Amniotic stem cell (primary cell): ENCODE results near the gene NOC2L.
"Not testable (repeated sequence)": the region's sequence is repeated elsewhere in the genome, so short reads cannot be mapped to it uniquely, and the experiment has no call there.

ENCODE experiments used
- DNase-seq: peaks from one replicate; lab custom pipeline; 2025; lab: John Stamatoyannopoulos, UW

The NOC2L gene

DNA sequence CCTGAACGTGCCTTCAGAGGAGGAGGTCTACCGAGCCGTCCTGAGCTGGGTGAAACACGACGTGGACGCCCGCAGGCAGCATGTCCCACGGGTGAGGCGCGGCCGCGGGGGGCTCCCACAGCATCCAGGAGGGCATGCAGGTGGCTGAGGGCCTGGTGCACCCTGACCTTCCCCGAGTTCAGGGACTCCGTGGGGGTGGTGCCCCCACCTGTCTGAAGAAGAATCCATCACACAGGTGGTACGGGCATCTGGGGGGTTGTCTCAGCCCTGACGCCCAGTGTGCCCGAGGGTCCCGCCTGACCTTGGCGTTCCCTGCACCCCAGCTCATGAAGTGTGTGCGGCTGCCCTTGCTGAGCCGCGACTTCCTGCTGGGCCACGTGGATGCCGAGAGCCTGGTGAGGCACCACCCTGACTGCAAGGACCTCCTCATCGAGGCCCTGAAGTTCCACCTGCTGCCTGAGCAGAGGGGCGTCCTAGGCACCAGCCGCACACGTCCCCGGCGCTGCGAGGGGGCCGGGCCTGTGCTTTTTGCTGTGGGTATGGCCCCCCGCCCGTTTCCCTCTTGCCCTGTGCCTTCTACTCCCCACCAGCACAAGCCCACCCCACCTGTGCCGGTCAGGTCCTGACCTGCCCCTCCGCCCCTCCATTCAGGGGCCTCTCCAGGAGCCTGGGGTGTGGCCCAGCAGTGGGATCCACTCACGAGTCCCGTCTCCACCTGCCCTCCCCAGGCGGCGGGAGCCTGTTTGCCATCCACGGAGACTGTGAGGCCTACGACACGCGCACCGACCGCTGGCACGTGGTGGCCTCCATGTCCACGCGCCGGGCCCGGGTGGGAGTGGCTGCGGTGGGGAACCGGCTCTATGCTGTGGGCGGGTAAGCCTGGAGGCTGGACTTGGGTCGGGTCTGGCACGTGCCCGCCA lies 3.6 kb upstream of the NOC2L start:
- DNase-seq: no peak

DNA sequence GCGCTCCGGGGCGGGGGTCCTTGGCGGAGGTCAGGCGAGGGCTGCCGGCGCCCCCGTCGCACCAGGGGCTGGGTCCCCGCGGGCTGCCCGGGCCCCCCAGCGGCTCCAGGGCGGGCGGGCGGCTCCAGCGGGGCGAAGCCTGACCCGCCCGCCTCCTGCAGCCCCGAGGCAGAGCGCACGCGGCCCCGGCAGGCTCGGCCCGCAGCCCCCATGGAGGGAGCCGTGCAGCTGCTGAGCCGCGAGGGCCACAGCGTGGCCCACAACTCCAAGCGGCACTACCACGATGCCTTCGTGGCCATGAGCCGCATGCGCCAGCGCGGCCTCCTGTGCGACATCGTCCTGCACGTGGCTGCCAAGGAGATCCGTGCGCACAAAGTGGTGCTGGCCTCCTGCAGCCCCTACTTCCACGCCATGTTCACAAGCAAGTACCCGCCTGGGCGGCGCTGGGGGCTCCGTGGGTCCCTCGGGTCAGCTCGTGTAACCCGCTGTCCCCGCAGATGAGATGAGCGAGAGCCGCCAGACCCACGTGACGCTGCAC lies 2.1 kb upstream of the NOC2L start:
- no peak for DNase-seq

DNA sequence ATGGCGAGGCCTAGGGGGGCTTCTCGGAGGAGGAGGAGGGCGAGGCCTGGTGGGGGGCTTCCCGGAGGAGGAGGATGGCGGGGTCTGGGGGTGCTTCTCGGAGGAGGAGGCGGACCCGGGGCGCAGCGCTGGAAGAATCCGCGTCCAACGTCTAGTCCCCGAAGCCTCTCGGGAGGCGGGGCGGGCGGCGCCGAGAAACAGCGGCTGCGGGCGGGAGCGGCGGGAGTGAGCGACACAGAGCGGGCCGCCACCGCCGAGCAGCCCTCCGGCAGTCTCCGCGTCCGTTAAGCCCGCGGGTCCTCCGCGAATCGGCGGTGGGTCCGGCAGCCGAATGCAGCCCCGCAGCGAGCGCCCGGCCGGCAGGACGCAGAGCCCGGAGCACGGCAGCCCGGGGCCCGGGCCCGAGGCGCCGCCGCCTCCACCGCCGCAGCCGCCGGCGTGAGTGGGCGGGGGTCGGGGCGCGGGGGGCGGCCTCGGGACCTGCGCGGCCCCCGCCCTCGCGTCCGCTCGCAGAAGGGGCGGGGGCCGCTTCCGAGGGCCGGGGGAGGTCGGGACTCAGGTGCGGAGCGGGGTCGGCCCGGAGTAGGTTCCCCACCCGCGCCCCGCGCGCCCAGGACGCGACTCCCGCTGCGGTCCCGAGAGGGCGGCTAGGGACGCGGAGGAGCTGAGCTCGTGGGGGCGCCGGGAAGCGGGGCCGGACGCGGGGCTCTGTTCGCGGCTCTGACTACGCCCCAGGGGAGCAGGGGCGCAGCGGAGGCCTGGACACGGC lies 1.5 kb upstream of the NOC2L start, which contains the start of gene KLHL17:
Gene KLHL17 (plus strand): TSS at position 222 of the 769 bp plus-strand sequence. CDS start 110 bp downstream, at position 332.
- peak; percentile 38 for DNase-seq

DNA sequence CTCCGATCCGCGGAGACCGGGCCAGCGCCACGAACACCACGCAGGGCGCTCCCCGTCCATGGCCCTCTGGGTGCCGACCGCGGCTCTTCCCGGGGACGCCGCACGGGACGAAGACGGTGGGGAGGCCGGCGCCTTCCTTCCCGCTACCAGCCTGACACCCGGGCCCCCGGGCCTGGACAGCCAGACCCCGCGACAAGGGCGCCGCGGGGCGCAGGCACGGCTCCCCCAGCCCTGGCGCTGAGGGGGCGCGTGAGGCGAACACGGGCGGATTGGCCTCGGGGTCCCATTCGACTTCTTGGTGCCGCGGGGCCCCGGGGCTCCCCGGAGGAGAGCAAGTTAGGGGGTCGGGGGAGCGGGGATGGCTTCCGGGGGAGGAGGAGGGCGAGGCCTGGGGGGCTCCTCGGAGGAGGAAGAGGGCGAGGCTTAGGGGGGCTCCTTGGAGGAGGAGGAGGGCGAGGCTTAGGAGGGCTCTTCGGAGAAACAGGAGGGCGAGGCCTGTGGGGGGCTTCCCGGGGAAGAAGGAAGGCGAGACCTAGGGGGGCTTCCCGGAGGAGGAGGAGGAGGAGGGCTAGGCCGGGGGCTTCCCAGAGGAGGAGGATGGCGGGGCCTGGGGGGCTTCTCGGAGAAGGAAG lies 791 bp upstream of the NOC2L start:
- no peak for DNase-seq

DNA sequence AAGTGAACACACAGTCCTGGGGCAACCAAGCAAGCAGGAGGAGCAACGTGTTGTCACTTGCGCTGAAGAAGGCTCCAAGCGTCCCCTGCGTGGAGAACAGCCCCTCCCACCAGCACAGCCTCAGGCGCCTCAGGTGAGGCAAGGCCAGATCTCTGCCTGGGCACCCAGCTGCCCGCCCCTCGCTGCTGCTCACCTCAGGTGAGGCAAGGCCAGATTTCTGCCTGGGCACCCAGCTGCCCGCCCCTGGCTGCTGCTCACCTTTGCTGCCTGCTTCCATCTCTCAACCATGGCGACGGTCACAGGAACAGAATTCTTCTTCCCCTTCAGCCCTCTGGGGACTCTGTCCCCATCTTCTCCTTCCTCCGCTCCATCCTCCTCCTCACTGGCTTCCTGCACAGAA lies 2.4 kb downstream of the NOC2L start:
- DNase-seq: no peak

DNA sequence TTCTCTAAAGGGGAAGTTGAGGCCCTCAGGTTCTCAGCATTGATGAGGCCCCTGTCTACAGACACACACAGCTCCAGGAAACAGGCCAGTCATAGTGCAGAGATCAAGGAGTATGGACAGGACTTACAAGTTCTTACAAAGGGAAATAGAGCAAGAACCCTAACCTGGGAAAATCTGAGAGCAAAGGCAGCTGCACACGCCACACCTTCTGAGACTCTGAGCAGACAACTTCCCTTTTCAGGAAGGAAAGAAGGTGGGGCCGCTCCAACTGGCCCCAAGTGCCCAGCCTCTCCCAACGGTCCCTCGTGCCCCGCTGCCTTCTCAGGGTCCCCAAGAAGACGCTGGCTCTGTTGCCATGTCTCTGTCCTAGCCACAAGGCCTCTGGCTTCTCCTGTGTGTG lies 3.6 kb downstream of the NOC2L start:
- DNase-seq: no peak

DNA sequence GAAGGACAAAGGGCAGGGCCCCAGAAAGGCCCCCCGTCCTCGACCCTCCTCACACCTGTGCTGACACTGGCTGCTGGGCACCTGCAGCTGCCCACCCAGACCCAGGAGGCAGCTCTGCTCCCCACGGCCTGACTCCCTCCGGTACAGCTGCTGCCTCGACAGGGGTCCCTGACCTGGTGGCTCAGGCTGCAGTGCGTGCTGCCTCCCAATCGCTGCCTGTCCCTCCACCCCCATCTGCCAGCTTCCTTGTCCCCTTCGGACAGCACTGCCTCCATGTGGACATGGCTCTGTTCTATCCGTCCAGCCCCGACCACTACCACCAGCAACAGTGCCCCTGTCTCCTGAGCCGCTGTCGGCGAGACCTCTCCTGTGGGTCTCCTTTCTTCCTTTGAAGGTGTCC lies 4.1 kb downstream of the NOC2L start:
- DNase-seq: no peak

DNA sequence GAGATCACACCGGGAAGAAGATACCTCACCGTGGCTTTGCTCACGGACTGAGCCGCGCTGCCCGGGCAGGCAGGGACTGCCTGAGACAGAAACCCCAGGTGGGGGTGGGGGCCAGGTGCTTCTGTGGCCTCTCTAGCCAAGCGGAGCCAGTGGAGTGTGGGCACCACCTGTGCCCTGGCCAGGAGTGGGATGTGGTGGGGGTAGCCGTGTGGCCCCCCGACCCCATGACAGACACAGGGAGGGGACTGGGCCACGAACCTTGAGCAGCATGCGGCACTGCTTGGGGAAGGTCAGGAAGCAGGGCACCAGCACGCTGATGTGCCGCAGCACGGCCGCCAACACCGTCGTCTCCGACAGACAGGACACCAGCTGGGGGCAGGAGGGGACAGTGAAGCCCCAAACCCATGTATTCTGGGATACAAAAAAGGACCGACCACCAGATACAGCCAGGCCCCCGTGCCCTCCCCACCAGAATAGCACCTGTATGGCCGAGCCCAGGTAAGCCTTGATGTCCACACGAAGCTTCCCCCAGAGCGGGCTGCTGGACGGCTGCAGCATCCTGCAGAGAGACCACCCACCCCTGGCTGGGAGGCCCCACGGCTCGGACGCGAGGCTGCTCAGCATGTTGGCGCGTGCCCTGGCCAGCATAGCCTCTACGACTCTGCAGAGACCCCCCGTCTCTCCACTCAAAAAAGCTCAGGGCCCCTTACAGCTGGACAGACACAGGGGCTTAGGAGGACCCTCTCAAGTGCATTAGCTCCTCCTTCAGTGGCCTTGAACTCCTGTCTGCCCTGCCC lies 5.3 kb downstream of the NOC2L start:
- no peak for DNase-seq

DNA sequence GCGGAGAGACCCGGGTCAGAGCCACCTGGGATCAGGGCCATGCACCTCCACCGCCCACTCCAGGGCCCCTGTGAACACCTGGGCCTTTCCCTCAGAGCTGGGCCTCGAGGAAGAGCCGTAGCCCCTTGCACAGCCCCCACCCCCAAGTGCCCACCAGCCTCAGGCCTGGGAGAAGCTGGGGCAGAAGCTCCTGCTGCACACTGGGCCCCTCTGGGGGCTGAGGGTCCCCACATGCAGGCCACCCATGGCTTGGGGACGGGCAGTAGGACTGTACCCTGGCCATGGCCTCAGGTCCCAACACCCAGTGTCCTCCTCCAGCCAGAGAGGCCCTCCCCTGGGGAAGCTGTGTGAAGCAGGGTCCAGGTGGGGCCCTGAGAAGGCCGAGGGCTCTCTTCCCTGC lies 6.5 kb downstream of the NOC2L start:
- no peak for DNase-seq

DNA sequence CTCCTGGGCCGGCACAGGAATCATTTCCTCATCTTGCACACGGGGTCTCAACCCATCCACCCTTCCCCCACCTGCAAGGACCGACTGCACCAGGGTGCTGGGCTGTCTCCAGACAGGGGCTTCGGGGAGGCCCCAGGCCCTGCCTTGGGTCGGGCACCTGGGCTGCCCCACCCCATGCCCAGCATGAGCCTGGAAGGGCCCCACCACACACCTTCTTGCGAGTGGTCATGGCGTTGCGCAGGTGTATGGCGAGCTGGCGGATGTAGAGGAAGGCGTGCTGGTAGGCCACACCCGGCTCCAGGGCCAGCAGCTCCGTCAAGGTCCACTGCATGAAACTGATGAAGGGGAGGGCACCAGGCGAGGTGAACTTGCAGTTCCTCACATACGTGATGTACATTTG lies 6.9 kb downstream of the NOC2L start:
- no peak for DNase-seq

DNA sequence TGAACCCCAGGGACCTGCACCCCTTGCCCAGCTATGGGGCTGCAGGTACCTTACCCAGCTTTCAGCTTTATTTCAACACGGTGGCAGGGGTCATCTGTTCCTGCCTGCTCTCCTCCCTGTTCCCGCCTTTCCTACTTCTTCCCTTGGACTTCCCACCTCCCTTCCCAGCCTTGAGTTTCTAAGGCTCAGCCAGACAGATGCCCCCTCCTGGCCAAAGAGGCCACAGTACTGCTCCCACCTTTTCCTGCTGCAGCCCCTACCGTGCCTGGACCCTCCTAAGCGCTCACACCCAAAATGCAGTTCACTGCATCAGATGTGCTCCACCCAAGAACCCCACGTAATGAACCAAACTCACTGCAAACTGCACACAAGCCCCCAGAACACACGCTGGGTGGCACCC lies 7.7 kb downstream of the NOC2L start:
- DNase-seq: no peak

DNA sequence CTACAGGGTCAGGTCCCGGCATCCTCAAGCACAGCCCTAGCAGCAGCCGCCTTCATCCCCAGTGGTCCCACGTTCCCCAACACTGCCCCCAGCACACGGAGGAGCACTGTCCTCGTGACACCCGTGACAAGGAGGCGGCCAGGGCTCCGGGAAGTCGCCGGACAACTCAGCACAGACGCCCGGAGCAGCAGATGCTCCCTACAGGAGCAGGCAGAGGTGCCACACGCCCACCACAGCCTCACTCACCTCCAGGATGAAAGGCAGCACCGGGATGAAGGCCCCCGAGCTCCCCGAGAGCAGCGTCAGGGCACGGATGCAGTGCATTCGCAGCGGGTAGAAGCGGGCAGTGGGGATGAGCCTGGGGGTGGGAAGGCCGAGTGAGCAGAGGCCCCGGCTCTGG lies 8.2 kb downstream of the NOC2L start:
- no peak for DNase-seq

DNA sequence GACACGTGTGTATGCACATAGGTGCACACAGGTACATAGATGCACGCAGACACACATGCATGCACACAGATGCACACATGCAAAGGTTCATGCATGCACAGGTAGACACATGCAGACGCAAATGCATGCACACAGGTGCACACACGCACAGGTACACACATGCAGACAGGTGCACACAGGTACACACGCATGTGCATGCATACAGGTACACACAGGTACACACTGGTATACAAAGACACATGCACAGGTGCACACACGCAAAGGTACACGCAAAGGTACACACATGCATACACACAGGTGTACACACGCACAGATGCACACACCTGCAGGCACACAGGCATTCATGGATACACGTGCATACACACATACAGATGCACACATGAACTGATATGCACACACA lies 8.8 kb downstream of the NOC2L start:
- DNase-seq: no peak

DNA sequence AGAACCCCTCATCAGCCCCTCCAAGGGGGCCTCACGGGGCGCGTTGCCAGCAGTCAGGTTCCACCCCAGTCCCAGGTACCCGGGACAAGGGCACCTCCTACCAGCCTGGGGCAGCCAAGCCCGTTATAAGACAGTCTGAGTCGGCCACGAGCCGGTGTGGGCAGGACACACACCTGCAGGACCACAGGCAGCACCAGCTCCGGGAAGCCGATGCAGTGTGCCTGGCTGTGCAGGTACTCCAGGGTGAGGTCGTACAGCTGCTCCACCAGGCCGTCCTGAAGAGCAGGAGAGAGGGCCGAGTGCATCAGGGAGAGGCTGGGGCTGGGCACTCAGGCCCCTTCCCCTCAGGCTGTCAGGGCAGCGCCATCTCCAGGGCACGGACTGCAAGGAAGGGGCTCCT lies 11.1 kb downstream of the NOC2L start:
- DNase-seq: no peak

DNA sequence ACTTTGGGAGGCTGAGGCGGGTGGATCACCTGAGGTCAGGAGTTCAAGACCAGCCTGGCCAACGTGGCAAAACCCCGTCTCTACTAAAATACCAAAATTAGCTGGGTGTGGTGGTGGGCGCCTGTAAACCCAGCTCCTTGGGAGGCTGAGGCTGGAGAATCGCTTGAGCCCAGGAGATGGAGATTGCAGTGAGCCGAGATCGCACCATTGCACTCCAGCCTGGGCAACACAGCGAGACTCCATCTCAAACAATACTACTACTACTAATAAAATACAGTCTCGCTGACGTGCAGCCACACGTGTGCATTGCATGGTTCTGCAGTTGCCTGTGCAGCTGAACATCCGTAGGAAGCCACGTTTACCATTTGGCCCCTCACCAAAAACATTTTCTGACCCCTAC lies 12.2 kb downstream of the NOC2L start:
- DNase-seq: not testable (repeated sequence)

DNA sequence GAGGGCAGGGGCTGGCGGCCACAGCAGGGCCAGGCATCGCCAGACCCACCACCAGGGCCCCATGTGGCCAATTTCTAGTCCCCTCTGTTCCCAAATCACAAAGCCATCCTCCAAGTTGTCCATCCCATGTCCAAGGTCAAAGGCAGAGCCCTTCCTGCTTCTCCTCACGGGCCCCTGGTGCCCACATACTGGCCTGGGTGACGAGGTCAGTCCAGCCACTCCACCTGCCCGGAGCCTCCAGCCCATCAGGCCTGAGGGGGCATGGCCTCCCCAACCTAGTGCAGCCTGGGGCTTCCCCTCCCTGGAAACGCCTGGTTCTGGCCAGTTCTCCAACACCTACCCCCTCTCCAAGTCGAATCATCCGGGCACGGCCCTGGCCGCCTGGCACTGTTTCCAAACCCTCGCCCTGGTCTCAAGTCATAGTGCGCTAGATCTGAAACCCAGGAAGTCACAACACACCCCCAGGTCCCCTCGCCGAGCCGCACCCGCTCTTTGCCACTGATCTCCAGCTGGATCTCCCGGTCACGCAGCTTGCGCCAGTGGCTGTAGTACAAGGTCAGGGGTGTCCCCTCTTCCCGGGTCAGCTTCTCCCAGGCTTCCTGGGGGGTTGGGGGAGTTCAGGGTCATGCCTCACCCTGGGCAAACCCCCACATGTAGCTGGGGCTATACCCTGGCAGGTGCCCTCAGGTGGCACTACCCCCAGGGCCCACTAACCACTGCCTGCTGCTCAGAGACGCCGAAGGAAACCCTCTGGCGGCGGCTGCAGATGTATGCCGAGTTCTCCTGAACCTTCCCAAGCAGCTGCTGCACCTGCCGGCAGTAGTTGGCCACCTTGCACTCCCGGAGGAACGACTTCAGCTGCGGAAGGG lies 13.1 kb downstream of the NOC2L start:
- no peak for DNase-seq

DNA sequence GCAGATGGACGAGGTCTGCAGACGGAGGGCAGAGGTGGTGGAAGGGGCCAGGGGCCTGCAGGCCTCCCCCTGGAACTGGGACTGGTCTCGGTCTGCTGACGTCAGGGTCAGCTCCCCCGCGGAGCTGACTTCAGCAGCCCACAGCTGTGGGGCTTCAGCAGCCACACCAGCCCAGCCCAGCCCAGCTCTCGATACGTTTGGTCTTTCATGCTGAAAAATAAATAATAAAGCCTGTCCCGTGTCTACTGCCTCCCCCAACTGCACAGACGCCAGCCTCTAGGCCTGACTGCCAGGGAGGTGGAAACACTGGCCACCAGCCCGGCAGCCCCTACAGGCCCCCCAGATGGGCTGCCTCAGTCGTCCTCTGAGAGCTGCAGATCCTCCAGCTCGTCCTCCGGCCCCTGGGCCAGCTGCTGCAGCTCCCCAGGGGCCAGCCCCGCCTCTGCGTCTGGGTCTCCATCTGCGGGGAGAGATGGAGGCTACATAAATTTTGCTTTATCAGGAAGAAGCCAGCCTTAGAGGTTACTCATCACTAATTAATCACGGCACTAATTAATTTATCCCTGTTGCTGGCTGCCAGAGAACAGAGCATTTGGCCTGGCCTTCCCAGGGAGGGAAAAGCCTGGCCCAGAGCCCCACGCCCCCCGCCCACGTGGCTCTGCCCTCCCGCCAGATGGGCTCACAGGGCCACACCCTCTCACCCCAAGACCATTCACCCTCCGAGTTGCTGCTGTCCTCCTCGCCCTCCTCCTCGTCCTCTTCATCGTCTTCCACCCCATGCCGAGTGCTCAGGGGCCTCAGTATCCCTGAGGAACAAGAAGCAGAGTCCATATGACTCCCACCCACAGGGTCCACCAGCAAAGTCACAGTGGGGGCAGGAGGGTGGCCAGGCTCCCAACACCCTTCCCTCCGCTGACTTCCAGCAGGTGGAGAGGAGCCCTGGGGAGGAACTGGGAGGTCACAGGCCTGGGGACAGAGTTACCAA lies 14.4 kb downstream of the NOC2L start:
- DNase-seq: no peak

DNA sequence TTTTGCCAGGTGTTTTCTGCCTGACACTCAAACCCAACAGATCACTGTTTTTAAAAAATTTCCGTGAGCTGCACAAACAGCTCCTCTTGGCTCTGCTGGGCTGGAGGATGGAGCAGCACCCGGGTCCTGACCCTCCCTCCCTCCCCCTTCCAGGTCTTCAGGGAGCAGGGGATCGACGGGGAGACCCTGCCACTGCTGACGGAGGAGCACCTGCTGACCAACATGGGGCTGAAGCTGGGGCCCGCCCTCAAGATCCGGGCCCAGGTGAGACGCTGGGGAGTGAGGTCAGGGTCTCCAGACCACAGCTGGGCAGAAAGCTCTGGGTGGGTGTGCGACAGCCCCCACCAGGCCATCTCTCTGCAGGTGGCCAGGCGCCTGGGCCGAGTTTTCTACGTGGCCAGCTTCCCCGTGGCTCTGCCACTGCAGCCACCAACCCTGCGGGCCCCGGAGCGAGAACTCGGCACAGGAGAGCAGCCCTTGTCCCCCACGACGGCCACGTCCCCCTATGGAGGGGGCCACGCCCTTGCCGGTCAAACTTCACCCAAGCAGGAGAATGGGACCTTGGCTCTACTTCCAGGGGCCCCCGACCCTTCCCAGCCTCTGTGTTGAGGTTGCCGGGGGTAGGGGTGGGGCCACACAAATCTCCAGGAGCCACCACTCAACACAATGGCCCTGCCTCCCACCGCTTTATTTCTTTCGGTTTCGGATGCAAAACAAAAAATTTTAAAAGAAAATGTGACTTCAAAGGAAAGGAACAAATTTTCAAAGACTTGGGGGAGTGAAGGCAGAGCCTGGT lies 15.3 kb downstream of the NOC2L start:
- DNase-seq: no peak
